Left renal cortex interstitium (tissue), 4 donors: ENCODE measurements around the gene LIMK2. TPM values are rescaled to one million over a fixed set of nuclear protein-coding genes. Genes with fewer than 3 reads are reported as not detected.

Experiments used
- DNase-seq, 4 donors: peaks; one replicate each; pipeline ENCODE4 v3.0.0-alpha.2; 2013; ENCODE audit warnings: low read depth in 4 of 4, low spot score in 2 of 4, missing footprints in 1 of 4
- polyA plus RNA-seq, 4 donors: library from polyadenylated mRNA; unstranded; fragments of 120-200 nt; gene quantifications; one replicate each; pipeline ENCODE4 v1.2.1, GENCODE V29; 2013; ENCODE audit not compliant: insufficient read length in 4 of 4

Gene LIMK2
- polyA plus RNA-seq, 4 donors = 46.9 to 69.0 (median 56.2) TPM

- no peak for DNase-seq
Observed at GRCh38 chr22:31269892-31270579, 57.9 kb downstream of the LIMK2 start.

GRCh38 chr22:31271026-31271425 is 58.9 kb downstream of the LIMK2 start:
- no peak for DNase-seq

DNA sequence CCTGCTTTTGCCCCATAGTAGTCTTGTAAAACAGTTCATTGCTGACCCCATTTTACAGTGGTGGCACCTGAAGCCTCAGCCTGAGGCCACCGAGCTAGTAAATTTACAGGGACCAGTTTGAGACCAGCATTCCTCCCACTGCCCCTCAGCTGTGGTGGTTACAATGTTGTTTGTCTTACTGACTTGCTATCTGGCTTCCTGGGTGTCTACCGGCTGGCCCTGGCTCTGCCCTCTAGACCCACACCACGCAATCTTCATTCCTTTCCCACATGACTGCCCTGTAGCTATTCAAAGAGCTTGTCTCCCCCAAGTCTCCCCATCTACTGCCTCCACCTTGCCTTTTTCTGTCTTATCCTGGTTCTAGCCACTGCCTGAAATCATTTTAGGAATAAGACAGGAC is 59.4 kb downstream of the LIMK2 start:
- DNase-seq = no peak

- DNase-seq = no peak
Observed at GRCh38 chr22:31272522-31273446, 60.7 kb downstream of the LIMK2 start.

DNA sequence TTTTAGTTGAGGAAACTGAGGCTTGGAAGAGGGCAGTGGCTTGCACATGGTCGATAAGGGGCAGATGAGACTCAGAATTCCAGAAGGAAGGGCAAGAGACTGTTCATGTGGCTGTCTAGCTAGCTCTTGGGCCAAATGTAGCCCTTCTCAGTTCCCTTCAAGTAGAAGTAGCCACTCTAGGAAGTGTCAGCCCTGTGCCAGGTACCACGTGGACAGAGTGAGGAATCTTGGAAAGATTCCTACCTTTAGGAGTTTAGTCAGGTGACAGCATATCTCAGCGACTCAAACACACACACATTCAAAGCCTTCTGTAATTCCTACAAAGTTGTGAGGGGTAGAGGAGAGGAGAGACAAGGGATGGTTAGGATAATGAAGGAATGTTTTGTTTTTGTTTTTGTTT is 61.9 kb downstream of the LIMK2 start:
- no peak for DNase-seq

- DNase-seq = no peak
Observed at GRCh38 chr22:31275018-31275417, 62.9 kb downstream of the LIMK2 start.

DNA sequence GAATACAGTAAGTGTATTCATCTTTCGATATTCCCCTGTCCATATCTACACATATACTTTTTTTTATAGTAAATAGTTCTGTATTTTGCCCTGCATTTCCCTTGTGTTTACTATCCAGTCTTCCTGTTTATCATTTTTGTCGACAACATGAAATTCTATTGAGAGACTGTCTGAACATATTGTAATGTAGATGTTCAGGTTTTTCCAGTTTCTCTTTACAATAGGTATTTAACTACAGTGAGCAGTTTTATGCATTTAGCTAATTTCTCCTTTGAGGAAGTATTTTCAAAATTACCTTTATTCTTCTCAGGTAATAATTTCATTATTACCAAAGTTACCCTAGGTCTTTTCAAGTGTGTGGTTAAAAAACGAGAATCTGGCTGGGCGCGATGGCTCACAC is 63.5 kb downstream of the LIMK2 start:
- no peak for DNase-seq

DNA sequence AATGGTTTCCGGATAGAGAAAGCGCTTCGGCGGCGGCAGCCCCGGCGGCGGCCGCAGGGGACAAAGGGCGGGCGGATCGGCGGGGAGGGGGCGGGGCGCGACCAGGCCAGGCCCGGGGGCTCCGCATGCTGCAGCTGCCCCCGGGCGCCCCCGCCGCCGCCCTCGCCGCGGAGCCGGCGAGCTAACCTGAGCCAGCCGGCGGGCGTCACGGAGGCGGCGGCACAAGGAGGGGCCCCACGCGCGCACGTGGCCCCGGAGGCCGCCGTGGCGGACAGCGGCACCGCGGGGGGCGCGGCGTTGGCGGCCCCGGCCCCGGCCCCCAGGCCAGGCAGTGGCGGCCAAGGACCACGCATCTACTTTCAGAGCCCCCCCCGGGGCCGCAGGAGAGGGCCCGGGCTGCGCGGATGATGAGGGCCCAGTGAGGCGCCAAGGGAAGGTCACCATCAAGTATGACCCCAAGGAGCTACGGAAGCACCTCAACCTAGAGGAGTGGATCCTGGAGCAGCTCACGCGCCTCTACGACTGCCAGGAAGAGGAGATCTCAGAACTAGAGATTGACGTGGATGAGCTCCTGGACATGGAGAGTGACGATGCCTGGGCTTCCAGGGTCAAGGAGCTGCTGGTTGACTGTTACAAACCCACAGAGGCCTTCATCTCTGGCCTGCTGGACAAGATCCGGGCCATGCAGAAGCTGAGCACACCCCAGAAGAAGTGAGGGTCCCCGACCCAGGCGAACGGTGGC is 64.5 kb downstream of the LIMK2 start:
- no peak for DNase-seq

DNA sequence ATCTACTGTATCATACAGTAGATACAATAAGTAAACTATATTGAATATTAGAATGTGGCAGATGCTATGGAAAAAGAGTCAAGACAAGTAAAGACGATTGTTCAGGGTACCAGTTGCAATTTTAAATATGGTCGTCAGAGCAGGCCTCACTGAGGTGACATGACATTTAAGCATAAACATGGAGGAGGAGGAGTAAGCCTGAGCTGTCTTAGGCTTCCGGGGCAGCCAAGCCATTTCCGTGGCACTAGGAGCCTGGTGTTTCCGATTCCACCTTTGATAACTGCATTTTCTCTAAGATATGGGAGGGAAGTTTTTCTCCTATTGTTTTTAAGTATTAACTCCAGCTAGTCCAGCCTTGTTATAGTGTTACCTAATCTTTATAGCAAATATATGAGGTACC is 65.6 kb downstream of the LIMK2 start:
- no peak for DNase-seq

- DNase-seq = no peak
Observed at GRCh38 chr22:31278151-31278621, 66.1 kb downstream of the LIMK2 start.

- DNase-seq = no peak
Observed at GRCh38 chr22:31278626-31279326, 66.7 kb downstream of the LIMK2 start.

- no peak for DNase-seq
Observed at GRCh38 chr22:31279327-31279669, 67.2 kb downstream of the LIMK2 start.

GRCh38 chr22:31279821-31280505 is 67.9 kb downstream of the LIMK2 start:
- DNase-seq = no peak

DNA sequence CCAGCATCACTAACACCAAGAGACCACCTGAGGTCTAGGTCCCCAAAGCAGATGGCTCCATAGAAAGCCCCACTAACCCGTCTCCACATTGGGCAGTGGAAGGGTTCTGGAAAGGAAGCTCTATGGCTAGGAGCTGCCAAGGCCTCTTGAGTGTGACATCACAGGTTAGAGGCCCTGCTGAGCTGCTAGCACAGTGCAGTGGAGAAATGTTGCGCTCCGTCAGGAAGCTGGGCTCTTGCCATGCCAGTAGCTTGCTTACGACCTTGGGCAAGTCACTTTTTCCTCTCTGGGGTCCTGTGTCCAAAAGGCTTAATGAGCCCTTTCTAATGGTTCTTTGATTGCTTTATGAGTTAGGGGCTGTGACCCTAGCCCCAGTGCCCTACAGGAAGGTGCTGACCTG is 69.6 kb downstream of the LIMK2 start:
- DNase-seq = no peak

GRCh38 chr22:31282748-31283468 is 70.8 kb downstream of the LIMK2 start:
- no peak for DNase-seq

- DNase-seq = no peak
Observed at GRCh38 chr22:31284281-31285155, 72.4 kb downstream of the LIMK2 start.

DNA sequence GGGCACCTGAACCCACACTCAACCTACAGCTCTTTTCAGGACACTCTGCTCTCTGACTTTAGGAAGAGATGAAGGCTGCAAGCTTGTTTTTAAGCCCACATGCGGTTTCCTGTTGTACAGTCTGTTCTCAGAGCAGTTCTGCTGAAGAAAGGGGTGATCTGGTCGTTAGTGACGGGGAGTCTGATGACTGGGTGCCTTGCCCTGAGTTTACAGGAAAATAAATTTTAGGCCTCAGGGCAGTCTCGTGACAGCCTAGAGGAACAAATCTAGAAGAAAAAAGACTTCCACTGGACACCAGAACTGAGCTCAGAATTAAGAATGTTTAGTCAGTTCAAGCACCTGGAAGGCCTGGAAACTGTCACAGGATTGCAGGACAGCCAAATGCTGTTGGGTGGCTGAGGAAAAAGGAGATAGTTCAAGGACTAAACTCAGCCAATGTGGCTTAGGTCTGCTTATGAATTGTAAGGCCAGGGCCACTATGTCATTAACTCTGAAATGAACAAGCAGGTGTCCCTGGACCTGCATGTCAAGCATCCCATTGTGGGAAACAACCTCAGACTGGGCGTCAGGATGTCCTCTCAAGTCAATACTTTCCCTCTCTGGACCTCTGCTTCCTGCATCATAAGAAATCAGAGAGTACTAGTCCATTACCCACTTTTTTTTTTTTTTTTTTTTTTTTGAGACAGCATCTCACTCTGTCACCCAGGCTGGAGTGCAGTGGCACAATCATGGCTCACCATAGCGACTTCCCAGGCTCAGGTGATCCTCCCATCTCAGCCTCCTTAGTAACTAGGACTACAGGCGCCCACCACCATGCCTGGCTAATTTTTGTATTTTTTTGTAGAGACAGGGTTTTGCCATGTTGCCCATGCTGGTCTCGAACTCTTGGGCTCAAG is 74.5 kb downstream of the LIMK2 start:
- no peak for DNase-seq
